Naive thymus-derived CD4-positive, alpha-beta T cell (primary cell): ENCODE results near the gene DUSP8. TPM values are rescaled to one million over a fixed set of nuclear protein-coding genes. Genes with fewer than 3 reads are reported as not detected.
"Not testable (repeated sequence)": the region's sequence is repeated elsewhere in the genome, so short reads cannot be mapped to it uniquely, and the experiment has no call there.

Source experiments
- ATAC-seq: fragments of 150-1000 bp; cut with Tn5 transposase; 2 replicates; pipeline ENCODE4 v1.10.0; 2021; ENCODE audit warnings: mild to moderate bottlenecking, moderate library complexity
- CTCF ChIA-PET: fragments of 350-600 bp; sonication (Branson Sonifier 250); formaldehyde crosslinking; loops from one replicate; lab custom pipeline; 2021; ENCODE audit warnings: antibody characterized with exemption; lab: Charles Lee
- POLR2A ChIA-PET: fragments of 350-600 bp; sonication (Branson Sonifier 250); formaldehyde crosslinking; loops from one replicate; lab custom pipeline; 2021; ENCODE audit warnings: antibody characterized with exemption, inconsistent platforms; lab: Charles Lee
- DNase-seq, 9 donors: peaks; one replicate each; pipeline versions ENCODE4 v3.0.0 to v3.0.0-alpha.2; 2020 to 2022; ENCODE audit warnings: mixed read lengths in 1 of 9
- H3K27ac ChIP-seq: one replicate; pipeline ENCODE4 v1.7.0; 2013; ENCODE audit warnings: mild to moderate bottlenecking, low read depth, low read length, moderate library complexity
- H3K27me3 ChIP-seq, 2 donors: one replicate each; pipeline ENCODE4 v1.7.0; 2013; ENCODE audit warnings: low read length in 2 of 2, mild to moderate bottlenecking in 2 of 2, moderate library complexity in 2 of 2; ENCODE audit not compliant: control insufficient read depth in 2 of 2, insufficient read depth in 2 of 2
- H3K36me3 ChIP-seq, 3 experiments: 1 replicate in 2 of 3; 2 replicates in 1 of 3; pipeline ENCODE4 v1.7.0; 2013; ENCODE audit warnings: low read length in 3 of 3, mild to moderate bottlenecking in 3 of 3, moderate library complexity in 1 of 3; ENCODE audit not compliant: insufficient read depth in 3 of 3, control insufficient read depth in 2 of 3
- H3K4me1 ChIP-seq, 2 donors: one replicate each; pipeline ENCODE4 v1.7.0; 2013; ENCODE audit warnings: low read length in 2 of 2, mild to moderate bottlenecking in 2 of 2, moderate library complexity in 1 of 2; ENCODE audit not compliant: control insufficient read depth in 2 of 2, insufficient read depth in 2 of 2
- H3K4me3 ChIP-seq: 2 replicates; pipeline ENCODE4 v1.7.0; 2013; ENCODE audit warnings: mild to moderate bottlenecking, low read length
- H3K9me3 ChIP-seq, 3 experiments: 1 replicate in 2 of 3; 2 replicates in 1 of 3; pipeline ENCODE4 v1.7.0; 2013; ENCODE audit warnings: low read length in 3 of 3; ENCODE audit not compliant: control insufficient read depth in 2 of 3
- H3K27ac Mint-ChIP-seq, 9 donors: one replicate each; pipeline ENCODE4 v1.8.0; 2020 to 2022; ENCODE audit warnings: mixed read lengths in 9 of 9, mild to moderate bottlenecking in 8 of 9, moderate library complexity in 5 of 9, inconsistent platforms in 2 of 9
- H3K27me3 Mint-ChIP-seq, 5 donors: one replicate each; pipeline ENCODE4 v1.8.0; 2021 to 2022; ENCODE audit warnings: mixed read lengths in 5 of 5, mild to moderate bottlenecking in 1 of 5
- H3K36me3 Mint-ChIP-seq, 5 donors: one replicate each; pipeline ENCODE4 v1.8.0; 2020 to 2022; ENCODE audit warnings: mixed read lengths in 5 of 5, mild to moderate bottlenecking in 3 of 5, inconsistent platforms in 1 of 5
- H3K4me1 Mint-ChIP-seq, 7 donors: one replicate each; pipeline ENCODE4 v1.8.0; 2020 to 2022; ENCODE audit warnings: mixed read lengths in 7 of 7, mild to moderate bottlenecking in 3 of 7, inconsistent platforms in 1 of 7
- H3K4me3 Mint-ChIP-seq, 10 donors: one replicate each; pipeline ENCODE4 v1.8.0; 2020 to 2022; ENCODE audit warnings: mild to moderate bottlenecking in 10 of 10, mixed read lengths in 10 of 10, moderate library complexity in 6 of 10, inconsistent platforms in 2 of 10
- H3K9me3 Mint-ChIP-seq, 11 donors: one replicate each; pipeline ENCODE4 v1.8.0; 2020 to 2022; ENCODE audit warnings: mixed read lengths in 11 of 11, mild to moderate bottlenecking in 4 of 11, inconsistent platforms in 1 of 11, moderate library complexity in 1 of 11
- intact Hi-C, 2 donors: fragments of 100-400 bp; cut with micrococcal nuclease; formaldehyde crosslinking; loops; one replicate each; pipeline ENCODE4 v1.15.1; 2023
- polyA plus RNA-seq, 2 donors: library from polyadenylated mRNA; unstranded; fragments of 300-500 nt; fragmentation: Illumina TruSeq; gene quantifications; one replicate each; pipeline ENCODE4 v1.2.3, GENCODE V29; 2021
- total RNA-seq, 6 experiments: library from RNA in 5 of 6; stranded (reverse) in 5 of 6; gene quantifications; 1 replicate in 5 of 6; 2 replicates in 1 of 6; pipeline ENCODE4 v1.2.3 and lab custom pipeline; 2021 to 2026

Gene DUSP8
- total and polyA plus RNA-seq, 7 experiments from 2014 or later = 0.22 to 79.3 (median 3.9) TPM

GRCh38 chr11:1576825-1577224 is 4.8 kb upstream of the DUSP8 start:
- Mint-ChIP-seq H3K4me1 (peaks cover 0 to 9% (median 4%) of the 10 kb centered on the region in 7 donors), H3K4me3 (peak overlapping the region in 3 of 10 donors; percentile 7 to 39 (median 11)), H3K27me3 (peaks cover 0 to 29% (median 3%) of the 10 kb centered on the region in 5 donors), H3K27ac (peak overlapping the region in 2 of 9 donors; percentile 9 to 35), H3K9me3 (peaks cover 0 to 12% (median 7%) of the 10 kb centered on the region in 11 donors), H3K36me3 (peaks cover 0 to 4% (median 4%) of the 10 kb centered on the region in 5 donors)
- ChIA-PET CTCF (interaction anchor here (0.8 to 1.4 kb wide), 3 partner anchors 11 to 31 kb away, joined by 3 to 5 read pairs (median 4); no protein-coding TSS in a partner anchor), POLR2A (interaction anchor here (1.8 kb wide), 1 partner anchor 12 kb away, joined by 5 read pairs; no protein-coding TSS in a partner anchor)
- Histone ChIP-seq H3K4me3 (no peak overlapping the region), H3K9me3 (peaks cover 0 to 6% (median 0%) of the 10 kb centered on the region in 3 experiments), H3K36me3 (no peaks in the 10 kb centered on the region), H3K4me1 (peaks cover 8 to 11% of the 10 kb centered on the region in 2 donors), H3K27me3 (no peaks in the 10 kb centered on the region), H3K27ac (no peak overlapping the region)
- intact Hi-C loops = loop anchor here (2.0 to 10.0 kb wide), 3 partner anchors 40 to 312 kb away; partner anchors contain the start of gene LSP1 (in 1 of the 2)
- DNase-seq (no peak), ATAC-seq (no peak)

- DNase-seq, H3K36me3 Mint-ChIP-seq, H3K27ac ChIP-seq, H3K4me3 ChIP-seq, H3K9me3 ChIP-seq, H3K4me1 Mint-ChIP-seq, POLR2A ChIA-PET, H3K27ac Mint-ChIP-seq, H3K27me3 ChIP-seq, ATAC-seq, H3K36me3 ChIP-seq: not testable (repeated sequence)
- peak overlapping the region in 8 of 10 donors; percentile 7 to 87 (median 58) for H3K4me3 Mint-ChIP-seq
- peaks cover 11 to 17% of the 10 kb centered on the region in 2 donors for H3K4me1 ChIP-seq
- H3K9me3 Mint-ChIP-seq = peaks cover 0 to 12% (median 7%) of the 10 kb centered on the region in 11 donors
- intact Hi-C loops = loop anchor here (2.0 to 10.0 kb wide), 5 partner anchors 38 to 461 kb away; partner anchors contain the start of genes KRTAP5-5 (in 1 of the 2) and LSP1 (in 1 of the 2)
- H3K27me3 Mint-ChIP-seq = peaks cover 0 to 32% (median 3%) of the 10 kb centered on the region in 5 donors
- CTCF ChIA-PET = interaction anchor here (0.6 to 2.1 kb wide), 3 partner anchors 17 to 390 kb away, joined by 3 to 6 read pairs (median 4); no protein-coding TSS in a partner anchor
Measured at GRCh38 chr11:1575756-1576155, 3.7 kb upstream of the DUSP8 start.

DNA sequence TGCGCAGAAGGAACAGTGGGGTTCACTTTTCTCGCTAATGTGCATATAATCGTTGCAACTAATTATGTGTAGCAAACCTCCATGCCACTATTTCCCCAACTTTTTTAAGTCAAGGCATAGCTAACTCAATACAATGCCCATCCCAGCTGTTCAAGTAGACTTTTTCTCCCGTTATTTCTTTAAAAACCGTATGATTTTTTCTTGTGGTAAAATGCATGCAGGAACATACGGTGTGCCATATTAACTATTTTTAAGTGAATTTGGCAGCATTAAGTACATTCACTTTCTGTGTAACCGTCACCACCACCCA is 2.8 kb upstream of the DUSP8 start:
- DNase-seq (no peak), ATAC-seq (no peak)
- CTCF ChIA-PET = interaction anchor here (0.7 to 2.8 kb wide), 19 partner anchors 10 to 461 kb away, joined by 3 to 30 read pairs (median 4); no protein-coding TSS in a partner anchor
- Mint-ChIP-seq H3K27me3 (peaks cover 0 to 39% (median 3%) of the 10 kb centered on the region in 5 donors), H3K9me3 (peaks cover 0 to 12% (median 7%) of the 10 kb centered on the region in 11 donors), H3K4me1 (peaks cover 0 to 14% (median 8%) of the 10 kb centered on the region in 7 donors), H3K36me3 (peaks cover 0 to 4% (median 4%) of the 10 kb centered on the region in 5 donors), H3K27ac (peak overlapping the region in 1 of 9 donors; percentile 38), H3K4me3 (peak overlapping the region in 8 of 10 donors; percentile 41 to 87 (median 62))
- H3K9me3 ChIP-seq = peaks cover 0 to 6% (median 0%) of the 10 kb centered on the region in 3 experiments
- no peak overlapping the region for H3K4me3 ChIP-seq
- POLR2A ChIA-PET = interaction anchor here (0.5 to 3.4 kb wide), 5 partner anchors 14 to 121 kb away, joined by 3 to 26 read pairs (median 4); no protein-coding TSS in a partner anchor
- H3K27me3 ChIP-seq = no peaks in the 10 kb centered on the region
- peaks cover 0 to 6% (median 0%) of the 10 kb centered on the region in 3 experiments for H3K36me3 ChIP-seq
- no peak overlapping the region for H3K27ac ChIP-seq
- peaks cover 19 to 25% of the 10 kb centered on the region in 2 donors for H3K4me1 ChIP-seq
- intact Hi-C loops = loop anchor here (1.0 to 10.0 kb wide), 12 partner anchors 29 to 827 kb away; partner anchors contain the start of genes TOLLIP (in 2 of the 2), KRTAP5-5 (in 1 of the 2), LSP1 (in 1 of the 2) and TSSC4 (in 1 of the 2)

- no peaks in the 10 kb centered on the region for H3K27me3 ChIP-seq
- ChIA-PET POLR2A (interaction anchor here (0.5 to 3.4 kb wide), 7 partner anchors 9 to 312 kb away, joined by 3 to 26 read pairs (median 4); no protein-coding TSS in a partner anchor), CTCF (interaction anchor here (0.7 to 2.8 kb wide), 24 partner anchors 10 to 460 kb away, joined by 3 to 30 read pairs (median 4); no protein-coding TSS in a partner anchor)
- Mint-ChIP-seq H3K4me3 (peak overlapping the region; percentile 14 to 87 (median 80)), H3K36me3 (peaks cover 0 to 4% (median 4%) of the 10 kb centered on the region in 5 donors), H3K9me3 (peaks cover 0 to 12% (median 7%) of the 10 kb centered on the region in 11 donors), H3K27ac (peak overlapping the region in 7 of 9 donors; percentile 21 to 90 (median 78)), H3K4me1 (peaks cover 0 to 18% (median 9%) of the 10 kb centered on the region in 7 donors), H3K27me3 (peaks cover 0 to 44% (median 3%) of the 10 kb centered on the region in 5 donors)
- DNase-seq (peak; percentile 37 to 76 (median 61)), ATAC-seq (peak; percentile 53)
- peaks cover 0 to 6% (median 0%) of the 10 kb centered on the region in 3 experiments for H3K9me3 ChIP-seq
- H3K4me1 ChIP-seq = peaks cover 19 to 25% of the 10 kb centered on the region in 2 donors
- H3K4me3 ChIP-seq = peak overlapping the region; percentile 63
- H3K36me3 ChIP-seq = peaks cover 0 to 6% (median 0%) of the 10 kb centered on the region in 3 experiments
- intact Hi-C loops = loop anchor here (1.0 to 10.0 kb wide), 12 partner anchors 28 to 828 kb away; partner anchors contain the start of genes TOLLIP (in 2 of the 2), KRTAP5-5 (in 1 of the 2), LSP1 (in 1 of the 2) and TSSC4 (in 1 of the 2)
- peak overlapping the region; percentile 90 for H3K27ac ChIP-seq
Measured at GRCh38 chr11:1574238-1574932, 2.3 kb upstream of the DUSP8 start.

GRCh38 chr11:1573903-1574237 is 1.8 kb upstream of the DUSP8 start:
- H3K27me3 Mint-ChIP-seq = peaks cover 0 to 44% (median 3%) of the 10 kb centered on the region in 5 donors
- H3K36me3 ChIP-seq = peaks cover 0 to 6% (median 0%) of the 10 kb centered on the region in 3 experiments
- CTCF ChIA-PET = interaction anchor here (0.7 to 2.8 kb wide), 9 partner anchors 9 to 285 kb away, joined by 3 to 30 read pairs (median 4); no protein-coding TSS in a partner anchor
- intact Hi-C loops = loop anchor here (1.0 to 10.0 kb wide), 13 partner anchors 28 to 828 kb away; partner anchors contain the start of genes TOLLIP (in 2 of the 2), BRSK2 (in 1 of the 2), KRTAP5-5 (in 1 of the 2) and LSP1 (in 1 of the 2)
- DNase-seq = peak in 2 of 9 donors; percentile 27 to 35
- H3K4me3 ChIP-seq = peak overlapping the region; percentile 63
- H3K9me3 Mint-ChIP-seq = peaks cover 0 to 10% (median 5%) of the 10 kb centered on the region in 11 donors
- no peaks in the 10 kb centered on the region for H3K27me3 ChIP-seq
- peak overlapping the region; percentile 14 to 87 (median 80) for H3K4me3 Mint-ChIP-seq
- peaks cover 0 to 6% (median 0%) of the 10 kb centered on the region in 3 experiments for H3K9me3 ChIP-seq
- peak overlapping the region in 8 of 9 donors; percentile 21 to 90 (median 82) for H3K27ac Mint-ChIP-seq
- H3K36me3 Mint-ChIP-seq = peaks cover 0 to 4% (median 4%) of the 10 kb centered on the region in 5 donors
- H3K4me1 Mint-ChIP-seq = peaks cover 0 to 21% (median 9%) of the 10 kb centered on the region in 7 donors
- no peak for ATAC-seq
- H3K4me1 ChIP-seq = peaks cover 19 to 25% of the 10 kb centered on the region in 2 donors
- POLR2A ChIA-PET = interaction anchor here (0.6 to 3.4 kb wide), 6 partner anchors 8 to 311 kb away, joined by 3 to 26 read pairs (median 4); no protein-coding TSS in a partner anchor
- H3K27ac ChIP-seq = peak overlapping the region; percentile 90
